Measurements from ENCODE around the gene ACOT11. TPM values are rescaled to one million over a fixed set of nuclear protein-coding genes. Genes with fewer than 3 reads are reported as not detected.

Gene ACOT11
- total RNA-seq, 4 donors from 2014 or later, result 6.9 to 19.1 (median 13.4) TPM

DNA sequence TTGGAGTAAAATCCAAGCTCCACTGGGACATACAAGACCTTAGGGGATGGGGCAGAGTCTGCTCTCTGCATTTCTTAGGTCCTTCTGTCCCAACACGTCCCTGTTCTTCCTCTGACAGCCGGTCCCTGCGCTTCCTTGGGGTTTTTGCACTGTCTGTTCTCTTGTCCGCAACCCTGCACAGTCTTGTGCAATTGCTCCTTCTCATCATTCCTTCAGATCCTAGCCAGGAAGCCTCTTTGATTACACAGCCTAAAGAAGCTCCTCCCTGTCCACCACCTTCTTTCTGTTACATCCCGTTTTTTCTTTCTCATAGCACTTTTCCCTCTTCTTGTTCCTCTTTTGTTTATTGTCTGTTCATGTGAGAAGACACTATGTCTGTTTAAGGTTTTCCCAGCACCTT is 19.9 kb downstream of the ACOT11 start:
- Histone ChIP-seq H3K27me3 (no peaks in the 10 kb centered on the region), H3K4me1 (peaks cover 50 to 58% (median 54%) of the 10 kb centered on the region in 4 donors), H3K36me3 (no peaks in the 10 kb centered on the region), H3K4me3 (no peak overlapping the region), H3K27ac (replicated peaks in 1 of 4) (peak overlapping the region; percentile 75 to 83 (median 76)), H3K9me3 (no peaks in the 10 kb centered on the region)
- DNase-seq (ENCODE audit: extremely low spot score), result no peak
- WGBS, result 50% methylated on average over 5 of the region's 5 CpGs
- TF ChIP-seq, protein P1, sequence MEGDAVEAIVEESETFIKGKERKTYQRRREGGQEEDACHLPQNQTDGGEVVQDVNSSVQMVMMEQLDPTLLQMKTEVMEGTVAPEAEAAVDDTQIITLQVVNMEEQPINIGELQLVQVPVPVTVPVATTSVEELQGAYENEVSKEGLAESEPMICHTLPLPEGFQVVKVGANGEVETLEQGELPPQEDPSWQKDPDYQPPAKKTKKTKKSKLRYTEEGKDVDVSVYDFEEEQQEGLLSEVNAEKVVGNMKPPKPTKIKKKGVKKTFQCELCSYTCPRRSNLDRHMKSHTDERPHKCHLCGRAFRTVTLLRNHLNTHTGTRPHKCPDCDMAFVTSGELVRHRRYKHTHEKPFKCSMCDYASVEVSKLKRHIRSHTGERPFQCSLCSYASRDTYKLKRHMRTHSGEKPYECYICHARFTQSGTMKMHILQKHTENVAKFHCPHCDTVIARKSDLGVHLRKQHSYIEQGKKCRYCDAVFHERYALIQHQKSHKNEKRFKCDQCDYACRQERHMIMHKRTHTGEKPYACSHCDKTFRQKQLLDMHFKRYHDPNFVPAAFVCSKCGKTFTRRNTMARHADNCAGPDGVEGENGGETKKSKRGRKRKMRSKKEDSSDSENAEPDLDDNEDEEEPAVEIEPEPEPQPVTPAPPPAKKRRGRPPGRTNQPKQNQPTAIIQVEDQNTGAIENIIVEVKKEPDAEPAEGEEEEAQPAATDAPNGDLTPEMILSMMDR (IDR thresholded peaks at IDR 0.05), result no peak
- peak; percentile 75 to 76 for TF ChIP-seq POLR2AphosphoS5 (IDR thresholded peaks at IDR 0.05)
- no peak for TF ChIP-seq POLR2A (IDR thresholded peaks at IDR 0.05; ENCODE audit: low read depth)
- peak; percentile 32 for TF ChIP-seq EP300 (IDR thresholded peaks at IDR 0.05)
- intact Hi-C loops (cut with DNase I), result no loop called here

DNA sequence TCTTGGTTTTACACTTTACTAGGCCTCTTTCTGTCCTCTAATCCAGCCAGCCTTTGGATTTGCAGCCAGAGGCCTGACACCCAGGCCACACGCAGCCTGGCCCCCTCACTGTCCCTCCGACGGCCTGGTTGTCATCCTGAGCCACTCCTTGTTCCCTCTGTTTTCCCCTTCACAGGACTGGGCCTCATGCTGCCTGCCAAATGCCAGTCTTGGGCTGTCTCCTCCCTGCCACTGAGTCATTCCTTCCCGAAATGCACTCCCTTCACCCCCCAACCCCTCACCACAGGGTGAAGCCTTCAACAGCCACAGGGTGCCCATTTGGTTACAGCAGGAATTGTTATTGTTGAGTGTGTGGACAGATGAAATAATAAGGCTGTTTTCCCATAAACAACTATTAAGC is 21.3 kb downstream of the ACOT11 start:
- peaks cover 47 to 58% (median 51%) of the 10 kb centered on the region in 4 donors for H3K4me1 ChIP-seq
- no peaks in the 10 kb centered on the region for H3K36me3 ChIP-seq
- intact Hi-C loops (cut with DNase I), result no loop called here
- TF ChIP-seq, protein P1 (IDR thresholded peaks at IDR 0.05), result no peak
- TF ChIP-seq POLR2A (IDR thresholded peaks at IDR 0.05; ENCODE audit: low read depth) (no peak), EP300 (IDR thresholded peaks at IDR 0.05) (no peak), POLR2AphosphoS5 (IDR thresholded peaks at IDR 0.05) (no peak)
- 58% methylated on average over 4 of the region's 4 CpGs for WGBS
- DNase-seq (ENCODE audit: extremely low spot score), result no peak
- no peaks in the 10 kb centered on the region for H3K27me3 ChIP-seq
- no peak overlapping the region for H3K4me3 ChIP-seq
- no peaks in the 10 kb centered on the region for H3K9me3 ChIP-seq
- H3K27ac ChIP-seq (replicated peaks in 1 of 4), result peak overlapping the region in 3 of 4 donors; percentile 75 to 83 (median 78)

DNA sequence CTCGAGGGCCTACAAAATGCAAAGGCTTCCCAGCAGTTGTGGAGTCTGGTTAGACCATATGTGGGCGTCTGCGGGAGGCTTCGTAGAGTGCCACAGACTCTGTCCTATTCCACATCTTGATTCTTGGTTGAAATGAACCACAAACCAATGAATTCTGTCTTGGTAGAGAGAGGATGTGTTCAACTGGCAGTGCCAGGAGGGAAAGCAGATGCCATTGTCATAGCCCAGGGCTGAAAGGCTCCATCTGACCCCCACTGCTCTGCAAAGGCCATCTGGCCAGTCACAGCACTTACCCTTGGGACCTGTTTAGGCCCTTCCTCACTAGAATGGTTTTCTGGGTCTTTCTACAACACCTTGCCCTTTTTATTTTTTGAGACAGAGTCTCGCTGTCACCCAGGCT is 22.1 kb downstream of the ACOT11 start:
- Histone ChIP-seq H3K27ac (replicated peaks in 1 of 4) (peak overlapping the region in 1 of 4 donors; percentile 12), H3K36me3 (no peaks in the 10 kb centered on the region), H3K27me3 (no peaks in the 10 kb centered on the region), H3K4me1 (peaks cover 50 to 58% (median 52%) of the 10 kb centered on the region in 4 donors), H3K4me3 (no peak overlapping the region), H3K9me3 (no peaks in the 10 kb centered on the region)
- no peak for TF ChIP-seq POLR2A (IDR thresholded peaks at IDR 0.05; ENCODE audit: low read depth)
- TF ChIP-seq POLR2AphosphoS5 (IDR thresholded peaks at IDR 0.05), result no peak
- no peak for TF ChIP-seq EP300 (IDR thresholded peaks at IDR 0.05)
- TF ChIP-seq, protein P1 (IDR thresholded peaks at IDR 0.05), result no peak
- DNase-seq (ENCODE audit: extremely low spot score), result no peak
- WGBS, result 96% methylated on average over 5 of the region's 5 CpGs
- intact Hi-C loops (cut with DNase I), result no loop called here

DNA sequence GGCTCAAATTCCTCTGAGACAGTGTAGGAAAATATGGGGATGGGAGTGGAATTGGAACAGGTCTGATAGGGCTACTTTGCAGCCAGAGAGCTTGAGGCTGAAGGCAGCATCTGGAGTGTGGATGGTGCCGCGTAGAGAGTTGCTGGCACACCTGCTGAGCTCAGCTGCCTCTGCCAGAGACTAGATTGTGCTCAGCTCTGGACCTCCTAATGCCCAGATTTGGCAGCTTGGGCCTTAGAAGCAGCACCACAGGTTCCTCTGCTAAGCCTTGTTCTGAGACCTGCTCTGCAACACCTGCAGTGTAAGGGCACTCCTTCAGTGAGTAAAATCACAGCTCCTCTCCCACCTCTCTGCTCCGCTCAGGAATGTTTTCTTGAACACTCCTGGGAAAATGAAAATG is 23.3 kb downstream of the ACOT11 start:
- no peak overlapping the region for H3K4me3 ChIP-seq
- TF ChIP-seq EP300 (IDR thresholded peaks at IDR 0.05) (no peak), POLR2A (IDR thresholded peaks at IDR 0.05; ENCODE audit: low read depth) (no peak), POLR2AphosphoS5 (IDR thresholded peaks at IDR 0.05) (no peak)
- TF ChIP-seq, protein P1 (IDR thresholded peaks at IDR 0.05), result no peak
- 78% methylated on average over 3 of the region's 3 CpGs for WGBS
- no peaks in the 10 kb centered on the region for H3K36me3 ChIP-seq
- H3K9me3 ChIP-seq, result no peaks in the 10 kb centered on the region
- no peak for DNase-seq (ENCODE audit: extremely low spot score)
- H3K27me3 ChIP-seq, result no peaks in the 10 kb centered on the region
- H3K27ac ChIP-seq (replicated peaks in 1 of 4), result peak overlapping the region in 3 of 4 donors; percentile 12 to 33 (median 31)
- peaks cover 50 to 58% (median 56%) of the 10 kb centered on the region in 4 donors for H3K4me1 ChIP-seq
- intact Hi-C loops (cut with DNase I), result no loop called here
